HG03469 (cell line): ENCODE data around the gene SPATA16.
"Not testable (repeated sequence)": the region's sequence is repeated elsewhere in the genome, so short reads cannot be mapped to it uniquely, and the experiment has no call there.

ENCODE experiments used
- ATAC-seq: cut with Tn5 transposase; IDR thresholded peaks from one replicate; pipeline ENCODE4 v1.9.1; 2021; ENCODE audit warnings: mild to moderate bottlenecking, moderate library complexity, moderate number of reproducible peaks; ENCODE audit not compliant: unreplicated experiment

SPATA16 gene

DNA sequence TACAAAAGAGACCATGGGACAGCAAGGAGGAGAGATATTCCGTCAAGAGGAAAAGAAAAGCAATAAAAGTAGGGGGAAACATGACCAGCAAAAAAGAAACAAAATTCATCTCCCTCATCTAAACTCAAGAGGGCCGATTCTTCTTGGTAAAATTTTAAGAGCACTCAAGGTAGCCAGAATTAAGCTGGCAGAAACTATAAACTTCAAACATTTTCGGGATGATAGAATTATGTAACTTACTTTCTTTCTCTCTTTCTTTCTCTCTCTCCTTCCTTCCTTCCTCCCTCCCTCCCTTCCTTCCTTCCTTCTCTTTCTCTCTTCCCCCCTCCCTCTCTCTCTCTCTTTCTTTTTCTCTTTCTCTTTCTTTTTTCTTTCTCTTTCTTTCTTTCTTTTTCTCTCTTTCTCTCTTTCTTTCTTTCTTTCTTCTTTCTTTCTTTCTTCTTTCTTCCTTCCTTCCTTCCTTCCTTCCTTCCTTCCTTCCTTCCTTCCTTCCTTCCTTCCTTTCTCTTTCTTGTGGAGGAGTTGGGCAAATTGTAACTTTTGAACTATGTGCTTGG lies 180.3 kb downstream of the SPATA16 start:
- not testable (repeated sequence) for ATAC-seq

- no peak for ATAC-seq
These were observed 182.5 kb downstream of the SPATA16 start for GRCh38 chr3:172958565-172958964.

DNA sequence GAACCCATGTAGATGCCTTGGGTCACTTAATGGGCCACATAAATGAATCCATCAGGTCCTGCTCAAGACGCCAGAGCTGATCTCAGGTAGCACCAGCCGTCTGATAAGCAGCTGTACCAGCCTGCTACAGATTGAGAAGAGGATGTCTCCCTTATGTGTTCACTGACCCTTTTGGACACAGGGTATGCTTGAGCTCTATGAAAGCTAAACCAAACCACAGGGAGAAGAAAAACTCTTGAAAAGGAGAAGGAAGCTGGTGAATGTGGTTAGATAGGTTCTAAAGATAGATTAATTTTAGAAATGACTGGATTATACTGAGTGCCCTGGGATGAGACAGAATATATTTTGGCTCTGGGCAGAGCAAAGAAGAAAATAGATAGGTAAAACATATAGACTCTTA lies 187.5 kb downstream of the SPATA16 start:
- no peak for ATAC-seq

- no peak for ATAC-seq
These were observed 189.5 kb downstream of the SPATA16 start for GRCh38 chr3:172951511-172951910.

DNA sequence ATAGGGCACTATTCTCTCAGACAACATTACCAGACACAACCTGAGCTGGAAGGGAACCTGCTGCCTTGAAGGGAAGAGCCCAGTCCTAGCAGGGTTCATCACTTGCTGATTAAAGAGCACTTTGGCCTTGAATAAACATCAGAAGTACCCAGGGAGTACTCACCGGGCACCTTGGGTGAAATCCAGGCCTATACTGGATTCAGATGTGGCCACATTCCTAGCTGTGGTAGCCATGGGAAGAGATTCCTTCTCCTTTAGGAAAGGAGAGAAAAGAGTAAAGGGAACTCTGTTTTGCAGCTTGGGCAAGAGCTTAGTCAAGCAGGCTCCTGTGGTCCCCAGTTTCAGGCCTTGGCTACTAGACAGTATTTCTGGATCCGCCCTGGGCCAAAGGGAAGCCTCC lies 195.0 kb downstream of the SPATA16 start:
- no peak for ATAC-seq

DNA sequence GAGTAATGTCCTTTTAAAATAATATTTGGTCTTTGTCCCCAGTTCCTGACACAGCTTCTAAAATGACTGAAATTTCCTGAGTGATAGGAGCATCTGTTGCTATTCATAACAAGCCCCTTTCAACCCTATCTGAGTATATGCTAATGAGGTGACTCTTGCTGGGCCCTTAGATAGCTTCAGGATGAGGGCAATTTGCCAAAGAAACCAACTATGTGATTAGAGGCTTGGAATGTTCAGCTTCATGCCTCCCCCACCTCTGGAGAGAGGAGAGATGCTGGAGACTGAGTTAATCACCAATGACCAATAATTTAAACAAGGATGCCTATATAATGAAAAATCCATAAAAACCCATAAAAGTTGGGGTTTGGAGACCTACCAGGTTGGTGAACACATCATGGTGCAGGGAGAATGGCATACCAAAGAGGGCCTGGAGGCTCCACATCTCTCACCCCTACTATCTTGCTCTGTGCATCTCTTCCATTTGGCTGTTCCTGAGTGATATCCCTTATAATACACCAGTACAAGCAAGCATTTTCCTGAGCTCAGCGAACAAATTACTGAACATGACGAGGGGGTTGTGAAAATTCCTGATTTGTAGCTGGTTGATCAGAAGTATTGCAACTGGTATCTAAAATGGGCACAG lies 201.3 kb downstream of the SPATA16 start:
- no peak for ATAC-seq

GRCh38 chr3:172938788-172939187 lies 202.2 kb downstream of the SPATA16 start:
- ATAC-seq, result no peak

DNA sequence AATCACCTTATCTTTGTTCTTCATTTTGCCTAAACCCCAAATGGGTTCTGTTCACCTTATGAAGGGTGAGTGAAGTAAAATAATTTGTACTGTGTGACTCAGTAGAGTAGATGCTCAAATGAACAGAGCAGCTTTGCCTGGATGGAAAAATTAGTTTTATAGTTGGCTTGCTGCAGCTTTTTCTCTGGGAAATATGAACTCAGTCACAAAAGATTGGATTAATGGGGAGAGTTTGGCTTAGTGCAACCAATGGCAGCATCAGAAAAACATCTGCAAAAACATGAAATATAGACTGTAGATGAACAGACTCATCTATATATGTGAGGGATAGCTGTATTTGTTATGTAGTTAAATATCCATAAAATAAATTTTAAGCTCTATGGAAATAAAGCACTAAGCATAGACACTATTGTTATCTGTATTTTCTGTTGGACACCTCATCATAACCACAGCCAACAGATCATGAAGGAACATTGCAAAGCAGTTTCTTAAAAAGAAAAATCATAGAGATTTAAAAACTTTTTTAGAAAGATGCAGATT lies 209.2 kb downstream of the SPATA16 start:
- no peak for ATAC-seq

- no peak for ATAC-seq
These were observed 211.6 kb downstream of the SPATA16 start for GRCh38 chr3:172929451-172929850.

DNA sequence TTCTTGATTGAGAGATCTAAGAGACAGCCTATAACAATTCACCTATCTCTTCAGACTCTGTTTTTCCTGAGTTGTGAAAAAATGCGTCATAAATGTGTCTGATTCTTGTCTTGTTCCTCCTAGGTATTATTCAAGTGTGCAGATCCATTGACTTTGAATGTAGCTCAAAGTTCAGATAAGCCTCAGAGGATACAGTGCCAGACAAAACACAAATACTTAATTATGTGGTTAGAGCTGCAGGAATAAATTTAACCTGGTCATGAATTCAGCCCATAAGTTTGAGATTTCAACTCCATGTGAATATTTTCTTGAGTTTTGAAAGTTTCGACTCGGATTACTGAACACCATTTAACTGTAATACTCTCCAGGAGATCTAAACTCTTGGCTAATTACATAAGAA lies 216.5 kb downstream of the SPATA16 start:
- no peak for ATAC-seq

- ATAC-seq, result no peak
These were observed 221.7 kb downstream of the SPATA16 start for GRCh38 chr3:172919297-172919683.

DNA sequence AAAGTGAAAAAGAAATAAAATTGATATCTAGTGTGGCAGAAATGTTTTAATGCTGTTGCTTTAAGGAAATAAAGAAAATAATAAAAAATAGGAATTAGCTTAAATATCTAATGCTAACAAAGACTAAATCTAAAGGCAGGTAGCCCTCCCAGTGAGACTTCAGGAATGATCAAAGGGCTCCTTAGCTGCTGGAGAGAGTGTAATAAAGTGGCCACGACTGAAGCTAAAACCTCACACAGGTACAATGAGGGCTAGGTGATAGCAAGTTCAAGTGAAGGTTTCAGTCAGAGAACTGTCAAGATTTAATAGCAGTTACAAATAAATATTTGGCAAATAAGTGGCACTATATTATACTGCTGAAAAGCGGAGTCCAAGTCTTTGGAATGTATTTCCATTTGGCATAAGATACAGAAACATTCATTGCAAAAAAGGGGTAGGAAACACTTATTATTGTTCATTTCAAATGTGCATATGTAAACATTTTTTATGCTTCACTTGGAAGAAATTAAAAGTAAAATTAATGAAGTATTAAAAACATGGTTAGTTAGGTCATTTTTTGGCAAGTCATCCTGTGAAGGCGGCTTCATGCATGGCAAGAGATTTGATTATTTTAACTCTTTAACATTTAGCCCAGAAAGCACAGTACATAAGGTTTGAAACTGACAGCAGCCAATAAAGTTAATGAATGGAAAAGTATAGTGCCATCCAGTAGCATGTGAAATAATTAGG lies 222.3 kb downstream of the SPATA16 start:
- ATAC-seq, result no peak

GRCh38 chr3:172918165-172918564 lies 222.9 kb downstream of the SPATA16 start:
- no peak for ATAC-seq

DNA sequence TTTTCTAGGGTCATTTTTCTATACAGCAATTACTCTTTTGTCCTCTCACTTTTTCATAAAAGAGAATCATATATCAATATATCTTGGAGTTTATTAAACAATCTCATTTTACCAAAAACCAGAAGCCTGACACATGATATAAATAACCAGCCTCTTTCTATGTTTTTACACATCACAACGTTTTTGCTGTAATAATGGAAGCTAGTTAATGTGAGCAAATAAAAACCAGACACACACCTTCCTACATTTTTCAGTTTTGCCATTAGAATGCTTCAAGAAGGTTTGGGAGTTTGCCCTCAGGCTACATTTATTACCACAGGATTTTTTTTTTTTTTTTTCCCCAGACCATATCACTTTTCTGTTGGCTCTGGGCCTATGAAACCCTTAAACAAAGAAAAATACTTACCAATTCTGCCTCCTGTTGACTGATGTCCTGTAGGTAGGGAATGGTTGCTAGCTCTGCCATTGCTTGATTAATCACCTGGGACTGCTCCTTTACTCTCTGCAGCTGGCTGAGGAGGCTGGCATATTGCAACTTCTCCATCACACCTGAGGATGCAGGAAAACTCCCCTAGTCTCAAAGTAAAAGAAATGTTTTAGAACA lies 225.0 kb downstream of the SPATA16 start:
- no peak for ATAC-seq

DNA sequence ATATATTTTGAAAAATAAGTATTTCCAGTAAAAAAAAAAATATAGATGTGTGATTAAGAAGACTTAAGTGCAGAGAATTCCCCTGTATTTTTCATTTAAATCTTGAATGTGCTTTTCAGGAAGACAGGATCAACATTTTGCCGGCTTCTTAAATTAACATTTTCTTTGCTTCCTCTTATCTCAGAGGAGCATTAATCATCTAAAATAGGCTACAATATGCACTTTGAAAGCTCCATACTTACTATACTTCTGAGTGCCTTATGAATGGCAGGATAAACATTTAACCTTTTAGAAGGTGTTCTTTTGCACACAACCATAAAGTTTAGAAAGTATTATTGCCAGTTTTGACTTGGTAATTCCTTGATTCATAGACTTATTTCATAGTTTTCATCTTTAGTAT lies 226.2 kb downstream of the SPATA16 start:
- ATAC-seq, result no peak

- ATAC-seq, result no peak
These were observed 227.0 kb downstream of the SPATA16 start for GRCh38 chr3:172913911-172914655.

GRCh38 chr3:172911142-172911541 lies 229.9 kb downstream of the SPATA16 start:
- no peak for ATAC-seq

DNA sequence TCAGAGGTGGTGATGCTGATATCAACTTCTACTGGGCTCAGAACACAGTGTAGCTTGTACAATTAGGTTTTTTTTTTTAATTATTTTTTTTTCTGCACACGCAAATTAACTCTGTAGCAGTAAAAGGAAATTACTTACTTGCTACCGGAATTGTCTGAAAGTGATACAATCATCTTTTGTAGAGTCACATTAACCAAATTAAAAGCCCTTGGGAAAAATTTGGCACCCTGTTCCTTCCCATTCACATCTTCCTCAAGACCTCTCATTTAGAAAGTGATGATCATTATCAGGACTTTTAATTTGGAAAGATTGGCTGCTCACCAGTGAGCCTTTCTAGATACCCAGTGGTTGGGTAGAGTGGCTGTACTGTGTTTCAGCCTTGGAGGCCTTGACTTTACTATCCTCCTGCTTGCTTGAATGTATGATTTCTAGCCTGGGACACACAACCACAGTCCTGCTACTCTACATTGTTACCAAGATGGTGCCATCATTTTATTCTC lies 232.2 kb downstream of the SPATA16 start:
- no peak for ATAC-seq

DNA sequence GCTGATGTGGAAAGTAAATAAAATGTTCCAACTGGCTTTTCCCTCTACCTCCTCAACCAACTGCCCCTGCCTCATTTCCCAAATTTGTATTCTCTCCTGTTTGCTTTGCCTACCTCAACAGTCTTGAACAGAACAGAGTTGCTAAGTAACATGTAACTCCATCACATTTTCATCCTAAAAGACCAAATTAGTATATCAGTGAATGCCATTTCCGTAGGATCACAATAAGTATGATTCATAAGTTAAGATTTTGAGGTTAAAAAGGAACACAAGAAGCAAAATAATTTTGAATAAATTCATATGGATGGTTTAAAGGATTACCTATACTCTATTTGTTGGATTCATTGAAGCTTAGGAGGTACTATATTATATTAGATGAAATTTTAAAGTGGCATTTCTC lies 235.6 kb downstream of the SPATA16 start:
- no peak for ATAC-seq

GRCh38 chr3:172904711-172905373 lies 236.2 kb downstream of the SPATA16 start:
- ATAC-seq, result no peak
